Inflammatory macrophage treated with lipopolysaccharide for 1 hour (primary cell): Measurements from ENCODE around the gene SLC7A8.

Experiments used
- DNase-seq, 2 donors: peaks; one replicate each; pipeline ENCODE4 v3.0.0-alpha.2; 2020 to 2022

SLC7A8 gene

GRCh38 chr14:23154964-23155587 is 28.4 kb downstream of the SLC7A8 start:
- peak; percentile 52 to 53 for DNase-seq

DNA sequence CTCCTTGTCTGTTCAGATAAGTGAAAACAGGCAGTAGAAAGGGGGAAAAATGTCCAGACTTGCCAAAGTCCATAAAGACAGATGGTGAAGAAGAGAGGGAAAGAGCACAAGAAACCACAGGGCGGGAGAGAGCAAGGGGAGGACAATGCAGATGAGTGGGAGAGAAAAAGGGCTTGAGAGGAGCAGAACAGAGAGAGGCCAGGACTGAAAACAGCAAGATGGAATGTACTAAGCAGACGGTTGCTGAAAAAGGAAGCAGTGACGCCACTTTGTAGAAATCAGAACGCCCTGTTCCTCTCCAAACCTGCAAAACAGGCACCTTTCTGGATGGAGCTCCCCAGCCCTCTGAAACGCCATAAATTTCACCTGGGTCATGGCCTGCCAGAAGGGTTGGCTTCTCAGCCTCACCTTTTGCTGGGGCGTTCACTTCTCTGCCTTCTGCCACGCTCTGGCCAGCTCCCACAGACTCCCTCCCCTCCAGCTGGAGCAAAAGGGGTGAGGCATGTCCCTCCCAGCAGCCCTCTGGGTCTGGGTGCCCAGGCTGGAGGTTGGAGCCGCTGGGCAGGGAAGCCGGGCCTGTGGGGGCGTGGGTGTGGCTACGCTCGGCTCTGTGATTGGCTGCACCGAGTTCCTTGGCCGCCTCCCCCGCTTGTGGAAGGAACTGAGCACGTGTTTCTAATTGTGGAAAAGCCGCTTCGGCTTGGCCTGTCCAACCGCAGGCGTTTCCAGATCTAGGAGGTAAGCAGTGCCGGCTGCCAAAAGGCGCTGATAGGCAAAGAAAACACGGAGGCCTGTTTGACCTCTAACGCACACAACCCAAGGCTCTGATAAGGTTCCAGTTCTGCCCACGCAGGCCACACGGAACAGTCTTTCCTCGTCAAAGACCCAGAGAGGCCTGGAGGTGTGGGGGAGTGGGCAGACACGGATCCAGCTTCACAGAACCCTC is 29.3 kb downstream of the SLC7A8 start:
- DNase-seq: peak; percentile 58 to 59

GRCh38 chr14:23151342-23151741 is 32.1 kb downstream of the SLC7A8 start:
- no peak for DNase-seq

- DNase-seq: no peak
These were observed 33.7 kb downstream of the SLC7A8 start for GRCh38 chr14:23149745-23150144.

DNA sequence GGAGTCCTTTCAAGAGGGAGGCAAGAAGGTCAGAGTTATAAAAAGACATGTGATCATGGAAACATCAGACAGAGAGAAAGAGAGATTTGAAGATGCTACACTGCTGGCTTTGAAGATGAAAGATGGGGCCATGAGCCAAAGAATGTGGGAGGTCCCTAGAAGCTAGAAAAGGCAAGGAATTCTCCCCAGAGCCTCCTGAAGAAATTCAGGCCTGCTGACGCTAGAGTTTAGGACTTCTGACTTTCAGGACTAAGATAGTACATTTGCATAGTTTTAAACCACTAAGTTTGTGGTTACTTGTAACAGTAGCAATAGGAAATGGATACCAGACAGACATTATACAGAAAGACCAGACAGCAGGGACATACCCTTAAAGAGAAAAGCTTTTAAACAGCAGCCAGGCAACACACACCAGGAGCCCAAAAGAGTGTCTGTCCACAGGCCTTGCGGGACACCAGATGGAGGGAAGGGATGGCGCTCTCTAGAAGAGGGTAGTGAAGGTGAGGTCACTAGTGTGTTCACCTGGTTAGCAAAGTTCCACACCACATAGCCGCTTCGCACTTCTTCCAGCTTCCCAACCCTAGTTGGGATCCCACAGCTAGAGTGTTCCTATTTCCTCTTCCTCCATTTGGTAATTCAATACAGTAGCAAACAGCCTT is 34.7 kb downstream of the SLC7A8 start:
- no peak for DNase-seq

- no peak for DNase-seq
These were observed 35.8 kb downstream of the SLC7A8 start for GRCh38 chr14:23147676-23148075.

GRCh38 chr14:23146980-23147379 is 36.5 kb downstream of the SLC7A8 start:
- DNase-seq: no peak

- DNase-seq: no peak
These were observed 37.0 kb downstream of the SLC7A8 start for GRCh38 chr14:23146351-23146910.

DNA sequence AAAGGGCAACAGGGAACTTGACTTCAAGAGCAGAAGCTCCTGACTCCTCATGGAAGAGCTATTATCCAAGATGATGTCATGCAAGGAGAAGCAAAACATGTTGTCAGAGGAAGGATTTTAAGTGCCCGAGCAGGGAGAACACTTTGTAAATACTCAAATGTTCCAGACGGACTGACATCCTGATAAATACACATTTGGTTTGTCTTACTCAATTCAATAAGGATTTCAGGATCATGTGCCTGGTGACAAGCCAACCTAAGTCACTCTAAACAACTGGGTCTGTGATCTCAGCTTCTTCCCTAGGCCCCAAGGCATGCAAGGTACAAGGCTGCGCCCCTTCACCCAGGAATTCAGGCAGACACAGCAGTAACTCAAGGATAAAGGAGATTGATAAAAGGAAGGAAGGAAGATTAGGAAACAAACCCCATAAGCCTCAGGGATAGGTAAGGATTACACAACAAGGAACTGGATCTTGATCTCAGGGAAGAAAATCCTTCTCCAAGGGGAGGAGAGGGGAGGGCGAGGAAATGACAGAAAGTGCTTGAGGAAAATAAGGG is 37.6 kb downstream of the SLC7A8 start:
- DNase-seq: no peak

- no peak for DNase-seq
These were observed 39.5 kb downstream of the SLC7A8 start for GRCh38 chr14:23143911-23144310.

DNA sequence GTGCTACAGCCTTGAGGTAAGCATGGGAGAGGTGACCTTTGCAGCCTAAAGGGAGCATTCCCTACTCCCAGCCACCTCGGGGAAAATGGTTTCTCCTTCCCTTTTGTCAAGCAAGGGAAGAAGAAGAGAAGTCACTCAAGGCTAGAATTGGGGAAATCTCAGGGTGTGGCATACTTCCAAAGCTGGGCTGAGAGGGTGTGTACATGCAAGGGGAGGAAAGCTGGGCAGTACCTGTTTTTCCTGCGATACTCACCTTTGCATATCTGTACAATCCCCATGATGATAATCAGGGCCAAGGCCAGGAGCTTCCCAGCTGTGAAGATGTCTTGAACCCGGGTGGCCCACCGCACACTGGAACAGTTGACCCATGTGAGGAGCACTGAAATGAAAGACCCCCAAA is 40.6 kb downstream of the SLC7A8 start:
- DNase-seq: no peak

DNA sequence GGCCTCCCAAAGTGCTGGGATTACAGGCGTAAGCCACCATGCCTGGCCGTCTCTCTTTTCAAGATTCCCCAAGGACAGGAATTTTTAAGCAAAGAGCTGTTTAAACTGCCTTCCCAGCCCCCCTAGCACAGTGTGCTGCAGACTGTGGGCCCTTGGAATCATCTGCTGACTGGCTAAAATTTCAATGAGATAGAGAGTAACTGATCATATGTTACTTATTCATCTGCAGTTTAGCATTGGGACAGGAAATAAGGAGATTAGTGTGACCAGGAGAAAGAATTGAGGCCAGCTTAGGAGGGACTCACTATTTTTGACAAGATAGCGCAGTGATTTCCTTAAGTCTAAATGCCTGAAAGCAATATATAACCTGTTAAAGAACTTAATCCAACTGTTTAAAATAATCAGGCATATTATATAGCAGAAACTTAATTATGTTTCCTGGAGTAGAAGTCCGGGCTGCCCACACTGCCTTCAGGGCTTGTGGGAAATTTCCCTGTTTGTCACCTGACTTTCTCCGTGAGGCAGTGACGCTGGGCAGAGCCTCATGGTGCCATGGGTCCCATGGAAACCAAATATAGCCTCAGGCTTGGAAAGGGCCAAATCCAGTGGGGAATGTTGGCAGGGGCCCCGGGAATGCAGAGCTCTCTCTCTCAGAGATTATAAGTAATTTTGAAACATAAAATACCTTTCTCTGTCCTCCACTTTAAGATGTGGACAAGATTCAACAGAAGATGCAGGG is 41.6 kb downstream of the SLC7A8 start:
- DNase-seq: no peak

- no peak for DNase-seq
These were observed 43.1 kb downstream of the SLC7A8 start for GRCh38 chr14:23140371-23140770.

- DNase-seq: no peak
These were observed 43.6 kb downstream of the SLC7A8 start for GRCh38 chr14:23139874-23140273.

DNA sequence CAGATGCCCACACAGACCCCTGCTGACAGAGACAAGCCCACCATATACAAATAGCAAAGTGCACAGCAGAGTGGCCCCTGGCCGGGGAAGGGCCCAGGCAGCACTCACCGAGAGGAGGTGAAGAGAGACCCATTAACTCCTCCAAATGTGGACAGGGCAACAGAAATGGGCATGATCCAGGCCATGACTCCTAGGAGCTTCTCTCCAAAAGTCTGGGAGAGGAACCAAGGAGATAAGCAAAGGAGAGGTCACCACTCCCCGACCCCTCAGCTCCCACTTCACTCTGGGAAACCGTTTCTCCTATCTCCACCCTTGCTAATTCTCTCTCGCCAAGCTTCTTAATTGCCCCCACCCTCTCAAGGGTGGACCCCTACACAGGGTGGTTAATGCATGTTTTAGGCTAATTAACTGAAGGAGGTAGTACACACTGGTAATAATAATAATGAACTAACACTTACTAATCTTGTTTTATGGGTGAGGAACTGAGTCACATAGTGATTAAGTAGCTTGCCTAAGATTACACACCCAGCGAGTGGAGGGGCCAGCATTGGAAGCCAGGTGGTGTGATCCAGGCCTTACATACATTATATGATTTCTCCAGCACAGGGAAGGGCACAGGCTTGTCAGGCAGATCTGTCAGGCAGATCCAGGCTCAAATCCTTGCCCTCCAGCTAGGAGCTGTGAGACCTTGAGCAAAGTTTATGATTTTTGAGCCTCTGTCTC is 45.5 kb downstream of the SLC7A8 start:
- no peak for DNase-seq

DNA sequence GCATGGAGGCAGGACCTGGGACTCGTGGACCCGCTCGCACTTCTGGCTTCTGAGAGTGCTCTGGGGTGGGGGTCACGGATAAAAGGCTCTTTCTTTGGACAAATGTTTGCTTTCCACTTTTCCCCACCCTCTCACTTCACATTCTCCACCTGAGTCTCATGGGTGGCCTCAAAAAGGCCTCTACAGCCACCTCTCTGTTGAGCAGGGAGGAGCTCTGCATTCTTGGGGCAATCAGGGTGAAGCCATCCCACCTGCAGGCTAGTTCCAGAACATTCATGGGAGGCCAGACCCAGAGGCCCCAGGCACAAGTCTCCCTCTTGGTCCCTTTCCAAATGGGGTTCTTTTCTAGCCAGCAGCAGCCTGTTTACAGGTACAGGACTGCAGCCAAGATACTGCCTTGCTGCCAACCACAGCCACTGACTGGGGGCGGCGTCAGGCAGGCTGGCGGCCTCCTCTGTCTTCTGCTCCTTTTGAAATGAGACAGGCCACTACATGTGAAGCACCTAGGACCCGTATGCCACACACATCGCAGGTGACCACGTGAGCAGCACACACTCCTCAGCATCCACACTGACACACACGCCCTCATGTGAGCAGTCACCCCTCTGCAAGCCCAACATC is 46.2 kb downstream of the SLC7A8 start:
- no peak for DNase-seq

DNA sequence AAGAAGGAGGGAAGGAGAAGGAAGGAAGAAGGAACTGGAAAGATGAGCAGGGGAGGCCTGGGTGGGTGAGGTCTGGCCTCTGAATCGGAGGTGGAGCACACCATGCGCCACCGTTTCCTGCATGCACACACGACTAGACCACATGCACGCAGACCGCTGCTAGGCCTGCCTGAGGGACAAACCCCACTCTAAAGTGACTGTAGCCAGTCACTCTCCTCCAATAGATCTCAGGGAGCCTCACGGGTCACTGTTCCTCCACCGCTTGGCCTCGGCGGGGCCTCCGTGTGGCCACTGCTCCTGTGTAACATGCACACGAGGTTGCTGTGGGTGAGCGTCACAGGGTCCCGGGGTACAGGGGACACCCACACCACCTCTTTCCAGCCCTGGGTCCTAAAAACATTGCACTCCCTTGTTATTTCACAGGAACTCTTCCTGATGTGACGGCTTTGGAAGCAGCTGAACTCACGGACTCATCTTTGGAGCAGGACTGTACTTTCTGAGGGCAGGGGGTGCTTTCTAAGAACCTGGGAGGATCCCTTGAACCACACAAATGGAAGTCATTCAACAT is 46.8 kb downstream of the SLC7A8 start:
- DNase-seq: no peak

DNA sequence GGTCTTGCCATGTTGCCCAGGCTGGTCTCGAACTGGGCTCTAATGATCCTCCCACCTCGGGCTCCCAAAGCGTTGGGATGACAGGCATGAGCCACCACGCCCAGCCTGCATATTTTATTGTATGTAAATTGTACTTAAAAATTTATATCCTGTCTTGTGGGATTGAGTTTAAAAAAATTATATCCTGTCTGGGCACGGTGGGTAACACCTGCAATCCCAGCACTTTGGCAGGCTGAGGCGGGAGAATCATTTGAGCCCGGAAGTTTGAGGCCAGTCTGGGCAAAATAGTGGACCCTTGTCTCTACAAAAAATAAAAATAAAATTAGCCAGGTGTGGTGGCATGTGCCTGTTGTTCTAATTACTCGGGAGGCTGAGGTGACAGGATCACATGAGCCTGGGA is 50.5 kb downstream of the SLC7A8 start:
- DNase-seq: no peak

- DNase-seq: no peak
These were observed 52.0 kb downstream of the SLC7A8 start for GRCh38 chr14:23131482-23131881.

DNA sequence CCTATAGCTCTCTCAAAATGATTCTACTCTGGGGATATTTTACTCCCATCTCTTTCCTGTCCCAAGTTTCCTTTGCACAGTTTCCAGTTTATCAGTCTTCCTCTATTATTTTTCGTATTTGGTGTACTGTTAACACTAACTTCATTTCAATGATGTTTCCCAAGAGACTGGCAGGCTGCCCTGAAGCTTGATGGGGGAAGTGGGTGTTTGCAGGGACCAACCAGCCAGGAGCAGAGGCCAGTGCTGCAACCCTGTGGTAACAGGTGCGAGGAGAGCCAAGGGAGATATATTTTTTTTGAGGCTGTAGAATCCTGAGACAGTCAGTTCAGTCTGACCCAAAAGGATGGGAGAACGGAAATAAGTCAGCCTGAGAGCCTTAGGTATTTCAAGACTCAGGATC is 52.6 kb downstream of the SLC7A8 start:
- DNase-seq: no peak

- no peak for DNase-seq
These were observed 53.6 kb downstream of the SLC7A8 start for GRCh38 chr14:23129759-23130316.
